Measurements from ENCODE around the gene GFRAL.

- no peak for TF ChIP-seq CTCF (conservative IDR thresholded peaks at IDR 0.05 in 1 of 2, IDR thresholded peaks at IDR 0.05 in 1 of 2; ENCODE audit: extremely low read depth in 1 of 2, insufficient read depth in 1 of 2, low read depth in 1 of 2, low read length in 2 of 2)
- no peak for TF ChIP-seq EZH2 (IDR thresholded peaks at IDR 0.05; ENCODE audit: borderline replicate concordance, low read length)
Observed at GRCh38 chr6:55379471-55379870, 52.2 kb downstream of the GFRAL start.
